Thoracic aorta (tissue), 2 donors: ENCODE results near the gene CHST12. TPM values are rescaled to one million over a fixed set of nuclear protein-coding genes. Genes with fewer than 3 reads are reported as not detected.

Experiments used
- ATAC-seq: fragments of 150-250 bp; one replicate; pipeline ENCODE4 v1.8.0; 2017; ENCODE audit warnings: low read depth; ENCODE audit not compliant: insufficient number of reproducible peaks, low FRiP score
- DNase-seq: peaks from one replicate; pipeline ENCODE4 v3.0.0-alpha.2; 2020; ENCODE audit warnings: low spot score
- H3K27ac ChIP-seq, 2 donors: fragments of 200-600 bp; sonication (generic); 1 replicate in 1 of 2; 2 replicates in 1 of 2; pipeline ENCODE4 v1.5.1; 2016; ENCODE audit warnings: mild to moderate bottlenecking in 2 of 2, moderate library complexity in 2 of 2
- H3K27me3 ChIP-seq: fragments of 200-600 bp; sonication (generic); replicated peaks from 2 replicates; pipeline ENCODE4 v1.6.0; 2016; ENCODE audit warnings: mild to moderate bottlenecking; ENCODE audit not compliant: insufficient read depth
- H3K36me3 ChIP-seq: fragments of 200-600 bp; sonication (generic); one replicate; pipeline ENCODE4 v1.5.1; 2016
- H3K4me1 ChIP-seq, 2 donors: fragments of 200-600 bp; sonication (generic); 1 replicate in 1 of 2; 2 replicates in 1 of 2; pipeline versions ENCODE4 v1.5.1 to v1.6.0; 2016; ENCODE audit warnings: low read depth in 2 of 2, mild to moderate bottlenecking in 1 of 2; ENCODE audit not compliant: control insufficient read depth in 1 of 2
- H3K4me3 ChIP-seq: fragments of 200-600 bp; sonication (generic); 2 replicates; pipeline ENCODE4 v1.5.1; 2016; ENCODE audit warnings: mild to moderate bottlenecking
- H3K9me3 ChIP-seq: fragments of 200-600 bp; sonication (generic); 2 replicates; pipeline ENCODE4 v1.5.1; 2016
- total RNA-seq, 2 donors: library from RNA; depleted of rRNA; stranded (reverse); fragments of >200 nt; gene quantifications; one replicate each; pipeline versions ENCODE4 v1.1.0 to v1.2.3, GENCODE V29; 2016
- TF ChIP-seq, protein P1 (sequence below): fragments of 200-600 bp; sonication (generic); IDR thresholded peaks from one replicate; pipeline ENCODE4 v1.5.1; 2019; ENCODE audit warnings: antibody characterized with exemption

CHST12 gene
- total RNA-seq, 2 donors from 2014 or later = 18.7 to 19.1 TPM

DNA sequence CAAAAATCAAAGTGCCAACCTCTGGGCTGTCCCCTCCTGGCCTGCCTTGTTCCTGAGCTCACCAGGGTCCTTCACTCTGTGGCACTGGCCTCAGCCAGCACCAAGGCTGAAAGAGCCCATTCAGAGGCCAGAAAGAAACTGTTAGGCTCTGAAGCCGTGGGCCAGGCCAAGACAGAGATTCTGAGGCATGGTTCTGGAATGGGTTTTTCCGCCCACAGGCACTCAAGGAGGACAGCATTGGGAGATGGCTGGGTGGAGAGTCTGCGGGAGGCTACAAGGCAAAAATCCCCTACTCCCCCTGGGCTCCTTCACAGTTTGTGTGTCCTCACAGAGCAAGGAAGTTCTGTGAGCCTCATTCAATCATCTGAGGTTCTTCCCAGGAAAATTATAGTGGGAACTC is 41.1 kb downstream of the CHST12 start:
- no peaks in the 10 kb centered on the region for H3K4me1 ChIP-seq
- H3K4me3 ChIP-seq = no peak overlapping the region
- no peak for ATAC-seq
- no peaks in the 10 kb centered on the region for H3K36me3 ChIP-seq
- DNase-seq = no peak
- no peaks in the 10 kb centered on the region for H3K9me3 ChIP-seq
- TF ChIP-seq, protein P1, sequence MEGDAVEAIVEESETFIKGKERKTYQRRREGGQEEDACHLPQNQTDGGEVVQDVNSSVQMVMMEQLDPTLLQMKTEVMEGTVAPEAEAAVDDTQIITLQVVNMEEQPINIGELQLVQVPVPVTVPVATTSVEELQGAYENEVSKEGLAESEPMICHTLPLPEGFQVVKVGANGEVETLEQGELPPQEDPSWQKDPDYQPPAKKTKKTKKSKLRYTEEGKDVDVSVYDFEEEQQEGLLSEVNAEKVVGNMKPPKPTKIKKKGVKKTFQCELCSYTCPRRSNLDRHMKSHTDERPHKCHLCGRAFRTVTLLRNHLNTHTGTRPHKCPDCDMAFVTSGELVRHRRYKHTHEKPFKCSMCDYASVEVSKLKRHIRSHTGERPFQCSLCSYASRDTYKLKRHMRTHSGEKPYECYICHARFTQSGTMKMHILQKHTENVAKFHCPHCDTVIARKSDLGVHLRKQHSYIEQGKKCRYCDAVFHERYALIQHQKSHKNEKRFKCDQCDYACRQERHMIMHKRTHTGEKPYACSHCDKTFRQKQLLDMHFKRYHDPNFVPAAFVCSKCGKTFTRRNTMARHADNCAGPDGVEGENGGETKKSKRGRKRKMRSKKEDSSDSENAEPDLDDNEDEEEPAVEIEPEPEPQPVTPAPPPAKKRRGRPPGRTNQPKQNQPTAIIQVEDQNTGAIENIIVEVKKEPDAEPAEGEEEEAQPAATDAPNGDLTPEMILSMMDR = no peak
- no peaks in the 10 kb centered on the region for H3K27me3 ChIP-seq
- H3K27ac ChIP-seq = no peak overlapping the region

- Histone ChIP-seq H3K27ac (no peak overlapping the region), H3K36me3 (no peaks in the 10 kb centered on the region), H3K9me3 (no peaks in the 10 kb centered on the region), H3K4me1 (no peaks in the 10 kb centered on the region), H3K4me3 (no peak overlapping the region), H3K27me3 (no peaks in the 10 kb centered on the region)
- DNase-seq (no peak), ATAC-seq (no peak)
- TF ChIP-seq, protein P1 = no peak
These were observed 41.6 kb downstream of the CHST12 start for GRCh38 chr7:2445047-2445446.

GRCh38 chr7:2445898-2446555 is 42.6 kb downstream of the CHST12 start:
- no peaks in the 10 kb centered on the region for H3K4me1 ChIP-seq
- H3K9me3 ChIP-seq = no peaks in the 10 kb centered on the region
- ATAC-seq (no peak), DNase-seq (no peak)
- no peak overlapping the region for H3K27ac ChIP-seq
- H3K36me3 ChIP-seq = no peaks in the 10 kb centered on the region
- H3K27me3 ChIP-seq = no peaks in the 10 kb centered on the region
- H3K4me3 ChIP-seq = no peak overlapping the region
- TF ChIP-seq, protein P1 = no peak

- Histone ChIP-seq H3K36me3 (no peaks in the 10 kb centered on the region), H3K27me3 (no peaks in the 10 kb centered on the region), H3K4me1 (peaks cover 0 to 6% of the 10 kb centered on the region in 2 donors), H3K27ac (no peak overlapping the region), H3K4me3 (no peak overlapping the region), H3K9me3 (no peaks in the 10 kb centered on the region)
- ATAC-seq (no peak), DNase-seq (no peak)
- TF ChIP-seq, protein P1 = no peak
These were observed 43.3 kb downstream of the CHST12 start for GRCh38 chr7:2446676-2447075.

- H3K9me3 ChIP-seq = no peaks in the 10 kb centered on the region
These were observed 47.0 kb downstream of the CHST12 start for GRCh38 chr7:2450198-2451107.

More at GRCh38 chr7:2450198-2451107, 47.0 kb downstream of the CHST12 start:
- H3K36me3 ChIP-seq = no peaks in the 10 kb centered on the region
- TF ChIP-seq, protein P1 = no peak
- ATAC-seq (no peak), DNase-seq (no peak)
- H3K27me3 ChIP-seq = no peaks in the 10 kb centered on the region
- H3K4me3 ChIP-seq = no peak overlapping the region
- peaks cover 0 to 11% of the 10 kb centered on the region in 2 donors for H3K4me1 ChIP-seq
- no peak overlapping the region for H3K27ac ChIP-seq
